OCI-M2 (cell line): Measurements from ENCODE around the gene PPME1.

Experiments
- DNase-seq: peaks from one replicate; lab custom pipeline; 2025; ENCODE audit not compliant: unreplicated experiment; lab: John Stamatoyannopoulos, UW

The PPME1 gene

DNA sequence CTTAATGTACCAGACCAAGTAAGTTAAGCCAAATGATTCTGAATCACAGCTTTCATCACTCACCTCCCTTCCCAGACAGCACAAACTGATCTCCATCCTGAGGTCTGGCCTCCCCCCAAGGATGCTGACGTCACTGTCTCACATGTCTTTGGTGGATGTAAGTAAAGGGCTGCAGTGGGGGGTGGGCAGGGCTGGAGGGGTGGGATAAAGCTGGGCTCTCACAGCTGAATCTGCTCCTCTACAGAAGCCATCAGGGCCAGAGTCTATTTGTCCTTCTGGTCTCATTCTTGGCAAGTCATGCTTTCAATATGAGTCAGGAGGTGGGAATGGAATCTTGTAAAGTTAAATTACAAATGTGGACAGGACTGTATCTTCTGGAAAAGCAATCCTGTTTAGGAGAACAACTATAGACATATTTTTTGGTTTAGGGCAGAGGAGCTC, 107.7 kb downstream of the PPME1 start:
- DNase-seq = no peak

DNA sequence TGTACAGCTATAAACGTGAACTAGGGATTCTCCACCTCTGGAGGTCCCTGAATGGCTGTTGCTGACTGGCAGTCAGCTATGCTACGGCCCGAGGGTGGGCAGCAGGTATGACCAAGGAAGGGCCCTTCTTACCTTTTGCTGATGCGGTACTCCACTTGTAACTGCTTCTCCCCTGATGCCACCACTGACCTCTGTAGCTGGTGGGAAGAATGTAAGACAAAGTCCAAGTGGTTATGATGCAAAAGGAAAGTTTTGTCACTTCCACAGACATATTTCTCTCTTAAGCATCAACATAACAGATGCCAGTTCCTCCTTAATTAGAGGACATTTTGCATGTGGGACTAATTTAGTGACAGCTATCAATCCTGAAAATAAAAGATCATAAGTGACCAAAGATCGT, 108.2 kb downstream of the PPME1 start:
- no peak for DNase-seq

DNA sequence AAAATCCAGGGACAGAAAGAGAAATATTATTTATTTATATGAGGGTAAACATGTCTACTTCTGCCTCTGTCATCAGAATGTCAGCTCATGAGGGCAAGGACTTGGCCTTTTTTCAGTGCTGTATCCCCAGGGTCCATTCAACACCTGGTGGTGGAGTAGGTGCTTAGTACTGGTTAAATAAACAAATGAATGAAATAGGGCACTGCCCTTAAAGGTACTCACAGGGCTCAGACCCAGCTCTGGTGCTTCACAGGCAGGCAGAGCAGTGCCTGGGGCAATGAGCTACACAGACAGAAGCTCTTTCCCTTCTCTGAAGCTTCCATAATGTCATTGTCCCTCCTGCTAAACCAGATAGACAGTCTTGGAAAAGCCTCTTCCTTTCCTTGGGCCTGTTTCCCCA, 109.4 kb downstream of the PPME1 start:
- DNase-seq = no peak

DNA sequence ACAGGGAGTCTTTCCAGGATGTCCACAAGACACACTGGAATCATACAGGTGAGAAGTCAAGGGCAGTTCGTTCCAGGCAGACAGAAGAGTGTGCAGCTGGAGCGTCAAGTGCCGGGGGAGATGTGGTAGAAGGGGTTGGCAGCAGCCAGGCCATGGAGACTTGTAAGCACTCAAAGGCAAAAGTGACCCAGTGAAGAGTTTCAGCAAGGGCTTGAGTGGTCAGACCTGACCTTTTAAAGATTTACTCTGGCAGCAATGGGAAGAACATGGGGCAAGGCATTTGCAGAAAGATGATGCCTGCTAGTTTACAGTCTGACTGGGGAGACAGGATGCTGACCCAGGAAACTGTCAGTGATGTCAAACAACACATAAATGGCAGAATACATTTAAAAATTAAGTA, 111.3 kb downstream of the PPME1 start:
- DNase-seq = no peak

DNA sequence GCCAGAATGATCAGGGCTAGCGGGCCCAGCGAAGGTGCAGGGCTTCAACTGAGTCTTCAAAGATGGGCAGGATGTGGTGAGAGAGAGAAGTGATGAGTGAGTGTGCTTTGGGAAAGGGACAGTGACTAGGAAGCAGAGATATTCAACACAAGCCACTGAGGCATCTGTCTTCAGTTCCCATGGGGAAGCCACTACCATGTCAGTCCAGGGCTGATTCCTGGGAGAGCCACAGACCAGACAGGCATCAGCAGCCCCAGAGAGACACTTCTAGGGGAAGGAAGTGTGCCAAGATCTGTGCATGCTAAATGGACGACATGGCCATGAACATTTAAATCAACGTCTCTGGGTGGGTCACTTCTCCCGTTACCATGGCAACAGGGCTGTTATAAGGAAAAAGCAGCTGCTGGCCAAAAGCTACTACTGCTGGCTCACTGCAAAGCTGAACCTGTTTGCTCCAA, 111.9 kb downstream of the PPME1 start:
- no peak for DNase-seq

DNA sequence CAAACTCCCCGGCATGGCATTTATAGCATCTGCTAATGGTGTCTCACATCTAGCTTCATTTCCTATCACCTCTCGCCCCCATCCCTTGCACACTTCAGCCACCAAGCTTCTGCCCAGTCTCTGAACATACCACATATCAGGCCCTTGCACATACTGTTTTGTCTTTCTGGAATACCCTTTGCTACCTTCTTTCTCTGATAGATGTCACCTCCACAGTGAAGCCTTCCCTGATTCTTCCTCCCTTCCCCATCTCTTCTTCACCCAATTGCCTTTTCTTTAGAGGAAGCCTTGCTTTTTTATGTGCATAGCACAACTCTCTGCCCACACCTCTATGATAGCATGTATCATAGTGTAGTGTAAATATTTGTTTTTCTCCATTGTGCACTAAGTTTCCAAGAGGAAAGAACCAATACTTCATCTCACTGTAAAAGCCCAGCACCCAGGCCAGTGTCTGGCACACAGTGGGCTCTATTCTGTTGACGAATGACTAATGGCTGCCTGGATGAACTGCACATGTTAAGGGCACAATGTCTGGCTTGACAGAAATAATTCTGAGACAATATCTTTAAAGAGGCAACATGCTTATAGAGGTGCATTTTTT, 112.6 kb downstream of the PPME1 start:
- no peak for DNase-seq

DNA sequence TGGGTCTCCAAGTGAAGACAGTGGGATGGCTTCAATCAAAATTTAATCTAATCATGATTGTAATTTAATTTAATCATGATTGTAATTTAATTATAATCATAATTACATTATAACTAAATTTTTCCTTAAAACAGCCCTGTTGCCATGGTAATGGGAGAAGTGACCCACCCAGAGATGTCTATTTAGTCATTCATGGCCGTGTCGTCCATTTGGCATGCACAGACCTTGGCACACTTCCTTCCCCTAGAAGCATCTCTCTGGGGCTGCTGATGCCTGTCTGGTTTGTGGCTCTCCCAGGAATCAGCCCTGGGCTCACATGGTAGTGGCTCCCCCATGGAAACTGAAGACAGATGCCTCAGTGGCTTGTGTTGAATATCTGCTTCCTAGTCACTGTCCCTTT, 113.4 kb downstream of the PPME1 start:
- no peak for DNase-seq

DNA sequence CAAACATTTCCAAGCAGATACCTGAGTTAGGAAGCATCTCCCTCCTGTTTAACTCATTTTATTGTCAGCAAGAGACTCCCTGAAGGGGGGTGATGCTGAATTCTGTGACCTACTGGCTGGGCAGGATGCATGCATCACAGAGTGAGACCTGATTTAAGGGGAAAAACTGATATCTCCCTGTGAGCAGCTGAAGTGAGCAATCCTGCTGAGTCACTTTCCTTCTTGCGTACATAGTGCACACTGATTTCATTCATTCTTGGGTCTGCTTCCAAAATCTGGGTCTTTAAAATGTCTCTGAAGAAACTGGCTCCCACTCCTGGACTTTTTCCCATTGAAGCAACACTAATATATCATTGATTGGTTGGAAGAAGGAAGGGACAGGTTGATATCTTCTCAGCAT, 117.1 kb downstream of the PPME1 start:
- no peak for DNase-seq

DNA sequence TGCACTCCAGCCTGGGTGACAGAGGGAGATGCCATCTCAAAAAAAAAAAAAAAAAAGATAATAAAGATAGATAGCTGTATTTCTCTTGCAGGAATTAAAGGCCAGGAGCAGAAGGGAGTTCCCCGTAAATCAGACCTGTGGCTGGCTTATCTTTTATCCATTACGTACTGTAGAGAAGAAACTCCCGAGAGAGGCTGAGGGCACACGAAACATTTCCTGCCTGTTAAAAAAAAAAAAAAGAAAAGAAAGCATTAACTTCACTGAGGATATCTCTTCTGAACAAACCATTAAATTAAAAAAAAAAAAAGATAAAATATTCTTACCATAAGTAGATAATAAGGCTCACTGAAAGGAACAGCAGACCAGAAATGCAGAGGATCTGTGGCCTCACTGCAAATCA, 117.8 kb downstream of the PPME1 start:
- DNase-seq = no peak

DNA sequence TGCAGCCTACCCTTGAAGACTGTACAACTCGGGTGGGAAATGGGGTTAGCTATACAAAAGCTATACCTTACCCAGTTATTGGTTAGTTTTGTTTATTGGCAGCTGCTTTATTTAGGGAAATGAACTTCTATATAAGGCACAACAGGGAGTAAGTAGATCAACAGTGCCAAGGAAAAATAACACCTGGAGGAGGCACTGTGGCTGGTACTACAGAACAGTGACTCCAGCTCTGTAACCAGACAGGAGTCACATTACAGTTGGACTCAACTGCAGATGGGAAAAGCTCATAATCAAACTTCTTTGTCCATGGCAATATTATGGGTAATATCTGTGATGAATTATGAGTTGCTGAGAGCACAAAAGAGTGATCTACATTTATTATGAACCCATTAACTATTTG, 126.4 kb downstream of the PPME1 start:
- DNase-seq = no peak

DNA sequence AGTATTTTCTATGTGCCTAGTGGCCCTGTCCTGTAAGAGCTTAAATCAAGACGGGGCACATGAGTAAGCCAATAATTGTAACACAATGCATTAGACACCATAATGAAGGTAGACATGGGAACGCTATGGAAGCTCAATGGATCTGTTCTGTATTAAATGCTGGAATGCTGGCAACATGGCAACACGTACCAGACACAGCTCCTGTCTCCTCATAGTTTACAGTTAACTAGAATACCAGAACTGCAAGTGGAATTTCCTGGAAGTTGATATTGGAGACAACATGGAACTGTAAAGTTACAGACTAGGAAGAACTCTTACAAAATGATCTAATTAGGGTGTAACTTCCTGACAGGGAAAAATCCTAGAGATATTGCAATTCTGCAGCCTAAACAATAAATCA, 127.9 kb downstream of the PPME1 start:
- no peak for DNase-seq
